Lower leg skin (tissue), 3 donors: ENCODE measurements around the gene NR1H2.

Experiments
- CTCF ChIP-seq, 3 donors: fragments of 450-650 bp; IDR thresholded peaks; one replicate each; pipeline ENCODE4 v1.5.1; 2016; ENCODE audit warnings: antibody characterized with exemption in 3 of 3, mild to moderate bottlenecking in 3 of 3, moderate library complexity in 2 of 3
- POLR2A ChIP-seq, 2 donors: fragments of 450-650 bp; IDR thresholded peaks; one replicate each; pipeline ENCODE4 v1.6.1; 2016 to 2017; ENCODE audit warnings: antibody characterized with exemption in 2 of 2, mild to moderate bottlenecking in 1 of 2, moderate library complexity in 1 of 2

DNA sequence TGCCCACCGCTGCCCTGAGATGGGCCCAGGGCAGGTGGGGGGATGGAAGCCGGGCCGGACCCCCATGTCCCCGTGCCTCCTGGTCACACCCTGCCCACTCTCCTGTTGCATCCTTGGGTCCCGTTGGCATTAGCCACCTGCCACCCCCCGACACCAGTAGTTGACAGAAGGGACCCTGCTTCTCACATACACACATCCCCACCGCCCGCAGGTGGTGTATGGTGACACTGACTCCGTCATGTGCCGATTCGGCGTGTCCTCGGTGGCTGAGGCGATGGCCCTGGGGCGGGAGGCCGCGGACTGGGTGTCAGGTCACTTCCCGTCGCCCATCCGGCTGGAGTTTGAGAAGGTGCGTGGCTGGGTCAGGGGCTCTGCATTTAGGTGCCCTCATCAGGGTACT lies 37.3 kb downstream of the NR1H2 start:
- TF ChIP-seq CTCF (IDR thresholded peaks at IDR 0.05) (no peak), POLR2A (IDR thresholded peaks at IDR 0.05) (no peak)
